Stimulated activated CD4-positive, alpha-beta T cell treated with anti-CD3 and anti-CD28 coated beads, Interleukin-1b, Interleukin-23, amount 100 ng/mL, for 4 hours (primary cell): ENCODE data around the gene CDX1.
A peak's percentile ranks its signal among the peaks of the same experiment; 100 is the strongest.

Experiments used
- DNase-seq, 2 donors: peaks; one replicate each; pipeline ENCODE4 v3.0.0-alpha.2; 2020; ENCODE audit warnings: low read depth in 2 of 2

The CDX1 gene

GRCh38 chr5:150146862-150147601, 19.5 kb upstream of the CDX1 start:
- no peak for DNase-seq

- no peak for DNase-seq
Measured at GRCh38 chr5:150147670-150148069, 18.9 kb upstream of the CDX1 start.

- DNase-seq: no peak
Measured at GRCh38 chr5:150148117-150148927, 18.3 kb upstream of the CDX1 start.

GRCh38 chr5:150149618-150150017, 17.0 kb upstream of the CDX1 start:
- no peak for DNase-seq

GRCh38 chr5:150152636-150153462, 13.7 kb upstream of the CDX1 start:
- DNase-seq: no peak

GRCh38 chr5:150153483-150153882, 13.1 kb upstream of the CDX1 start:
- DNase-seq: no peak

GRCh38 chr5:150153957-150154617, 12.5 kb upstream of the CDX1 start:
- DNase-seq: no peak

- no peak for DNase-seq
Measured at GRCh38 chr5:150154618-150155128, 11.9 kb upstream of the CDX1 start.

- peak; percentile 2 to 9 for DNase-seq
Measured at GRCh38 chr5:150155258-150156026, 11.1 kb upstream of the CDX1 start, which contains the start of gene PDGFRB. PDGFRB (minus strand) TSS chr5:150155845; CDS start chr5:150137047, 18,798 bp downstream.

- no peak for DNase-seq
Measured at GRCh38 chr5:150156027-150156368, 10.6 kb upstream of the CDX1 start.

GRCh38 chr5:150156540-150156939, 10.0 kb upstream of the CDX1 start:
- DNase-seq: no peak

GRCh38 chr5:150157168-150157567, 9.4 kb upstream of the CDX1 start:
- no peak for DNase-seq

- no peak for DNase-seq
Measured at GRCh38 chr5:150158170-150158949, 8.2 kb upstream of the CDX1 start.

GRCh38 chr5:150159031-150159430, 7.5 kb upstream of the CDX1 start:
- no peak for DNase-seq

GRCh38 chr5:150159741-150160179, 6.8 kb upstream of the CDX1 start:
- DNase-seq: no peak

- no peak for DNase-seq
Measured at GRCh38 chr5:150160448-150161081, 6.0 kb upstream of the CDX1 start.

GRCh38 chr5:150161242-150162141, 5.1 kb upstream of the CDX1 start:
- DNase-seq: peak; percentile 62 to 73

GRCh38 chr5:150162142-150162513, 4.5 kb upstream of the CDX1 start:
- no peak for DNase-seq
